ENCODE measurements around the gene MUTYH.
"Not testable (repeated sequence)": the region's sequence is repeated elsewhere in the genome, so short reads cannot be mapped to it uniquely, and the experiment has no call there.

The MUTYH gene

DNA sequence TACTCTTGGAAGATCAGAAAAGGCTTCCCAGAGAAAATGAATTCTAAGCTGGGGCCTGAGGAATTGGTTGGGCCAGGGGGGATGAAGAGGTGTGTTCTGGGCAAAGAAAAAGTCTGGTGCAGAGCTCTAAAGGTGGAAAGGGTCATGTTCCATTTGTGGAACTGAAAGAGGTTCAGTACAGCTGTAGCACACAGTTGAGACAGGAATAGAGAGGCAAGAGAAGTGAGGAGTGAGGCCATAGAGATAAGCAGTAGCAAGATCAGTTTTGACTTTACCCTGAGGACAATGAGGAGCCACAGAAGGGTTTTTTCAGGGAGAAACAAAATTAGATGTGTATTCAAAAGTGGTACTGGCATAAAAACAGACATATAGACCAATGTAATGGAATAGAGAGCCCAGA, 30.3 kb upstream of the MUTYH start:
- no peak overlapping the region for H3K23ac ChIP-seq (ENCODE audit: low read depth, low read length, poor library complexity)
- H3K14ac ChIP-seq (ENCODE audit: low read length): no peak overlapping the region
- no peak overlapping the region for H3K4me2 ChIP-seq (ENCODE audit: insufficient read depth, low read length, poor library complexity, severe bottlenecking)
- DNase-seq (ENCODE audit: low spot score): no peak
- H3K27ac ChIP-seq (replicated peaks; ENCODE audit: low read length): no peak overlapping the region
- no peaks in the 10 kb centered on the region for H3K27me3 ChIP-seq (ENCODE audit: control insufficient read depth in 3 of 3, insufficient read depth in 3 of 3, low read depth in 1 of 3, low read length in 3 of 3)
- H3K4ac ChIP-seq (ENCODE audit: low read length): no peak overlapping the region
- no peaks in the 10 kb centered on the region for H3K9me3 ChIP-seq (replicated peaks in 1 of 2; ENCODE audit: control insufficient read depth in 2 of 2, insufficient read depth in 1 of 2, low read depth in 1 of 2, low read length in 2 of 2)
- H3K9ac ChIP-seq (ENCODE audit: low read depth, low read length, poor library complexity): no peak overlapping the region
- H3K4me1 ChIP-seq (ENCODE audit: control insufficient read depth in 2 of 2, insufficient read depth in 1 of 2, low read depth in 1 of 2, low read length in 2 of 2): no peaks in the 10 kb centered on the region
- no peak overlapping the region for H2BK12ac ChIP-seq (ENCODE audit: low read length)
- H3K4me3 ChIP-seq (ENCODE audit: low read length in 2 of 2): no peak overlapping the region
- no peak overlapping the region for H2AK5ac ChIP-seq (ENCODE audit: low read depth, low read length)
- H3K36me3 ChIP-seq (replicated peaks in 1 of 2; ENCODE audit: control insufficient read depth in 2 of 2, insufficient read depth in 2 of 2, low read length in 2 of 2): no peaks in the 10 kb centered on the region
- no peak overlapping the region for H2BK5ac ChIP-seq (ENCODE audit: low read length)
- no peak overlapping the region for H4K8ac ChIP-seq (ENCODE audit: low read depth, low read length)
- H2AFZ ChIP-seq (ENCODE audit: low read length): no peak overlapping the region
- no peak overlapping the region for H2BK120ac ChIP-seq (ENCODE audit: low read depth, low read length)
- H4K91ac ChIP-seq (ENCODE audit: low read depth, low read length, poor library complexity): no peak overlapping the region
- no peak overlapping the region for H2BK15ac ChIP-seq (ENCODE audit: low read length)
- no peak overlapping the region for H3K18ac ChIP-seq (ENCODE audit: low read length)
- H3K79me1 ChIP-seq (ENCODE audit: low read depth, low read length): no peaks in the 10 kb centered on the region

DNA sequence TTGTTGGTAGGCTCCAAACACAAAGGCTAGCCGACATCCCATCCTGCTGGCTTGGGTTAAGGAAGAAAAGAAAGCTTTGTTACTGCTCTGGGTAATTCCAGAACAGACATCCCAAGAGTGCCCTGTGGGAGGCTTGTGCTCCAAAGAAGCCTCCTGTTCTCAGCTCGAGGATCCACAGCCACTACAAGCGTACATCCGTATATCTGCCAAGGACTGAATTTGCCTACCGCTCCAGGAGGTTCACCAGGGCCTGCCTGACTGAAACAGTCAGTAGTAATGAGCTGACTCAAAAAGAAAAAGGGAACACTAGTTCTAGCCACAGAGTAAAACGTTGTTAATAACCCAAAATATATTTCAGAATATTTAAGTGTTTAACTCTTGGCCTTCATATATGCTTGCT, 24.8 kb upstream of the MUTYH start:
- Histone ChIP-seq H3K4me2 (ENCODE audit: insufficient read depth, low read length, poor library complexity, severe bottlenecking) (no peak overlapping the region), H3K4ac (ENCODE audit: low read length) (no peak overlapping the region), H3K4me1 (ENCODE audit: control insufficient read depth in 2 of 2, insufficient read depth in 1 of 2, low read depth in 1 of 2, low read length in 2 of 2) (peaks cover 0 to 5% of the 10 kb centered on the region in 2 donors), H2AFZ (ENCODE audit: low read length) (peak overlapping the region; percentile 70), H3K23ac (ENCODE audit: low read depth, low read length, poor library complexity) (no peak overlapping the region), H3K9me3 (replicated peaks in 1 of 2; ENCODE audit: control insufficient read depth in 2 of 2, insufficient read depth in 1 of 2, low read depth in 1 of 2, low read length in 2 of 2) (peaks cover 0 to 3% of the 10 kb centered on the region in 2 donors), H3K79me1 (ENCODE audit: low read depth, low read length) (no peaks in the 10 kb centered on the region), H4K8ac (ENCODE audit: low read depth, low read length) (no peak overlapping the region), H3K14ac (ENCODE audit: low read length) (no peak overlapping the region), H3K18ac (ENCODE audit: low read length) (no peak overlapping the region), H3K27me3 (ENCODE audit: control insufficient read depth in 3 of 3, insufficient read depth in 3 of 3, low read depth in 1 of 3, low read length in 3 of 3) (peaks cover 0 to 16% (median 0%) of the 10 kb centered on the region in 3 experiments), H2BK120ac (ENCODE audit: low read depth, low read length) (no peak overlapping the region), H3K9ac (ENCODE audit: low read depth, low read length, poor library complexity) (no peak overlapping the region), H3K36me3 (replicated peaks in 1 of 2; ENCODE audit: control insufficient read depth in 2 of 2, insufficient read depth in 2 of 2, low read length in 2 of 2) (no peaks in the 10 kb centered on the region), H2BK15ac (ENCODE audit: low read length) (no peak overlapping the region), H2AK5ac (ENCODE audit: low read depth, low read length) (no peak overlapping the region), H2BK12ac (ENCODE audit: low read length) (no peak overlapping the region), H3K4me3 (ENCODE audit: low read length in 2 of 2) (no peak overlapping the region), H4K91ac (ENCODE audit: low read depth, low read length, poor library complexity) (no peak overlapping the region), H2BK5ac (ENCODE audit: low read length) (no peak overlapping the region), H3K27ac (replicated peaks; ENCODE audit: low read length) (no peak overlapping the region)
- DNase-seq (ENCODE audit: low spot score): no peak
- no CpG with 5 or more reads among the region's 6 CpGs for WGBS, 2 donors (ENCODE audit: extremely low coverage in 2 of 2, insufficient read length in 2 of 2, insufficient replicate concordance in 1 of 2)

DNA sequence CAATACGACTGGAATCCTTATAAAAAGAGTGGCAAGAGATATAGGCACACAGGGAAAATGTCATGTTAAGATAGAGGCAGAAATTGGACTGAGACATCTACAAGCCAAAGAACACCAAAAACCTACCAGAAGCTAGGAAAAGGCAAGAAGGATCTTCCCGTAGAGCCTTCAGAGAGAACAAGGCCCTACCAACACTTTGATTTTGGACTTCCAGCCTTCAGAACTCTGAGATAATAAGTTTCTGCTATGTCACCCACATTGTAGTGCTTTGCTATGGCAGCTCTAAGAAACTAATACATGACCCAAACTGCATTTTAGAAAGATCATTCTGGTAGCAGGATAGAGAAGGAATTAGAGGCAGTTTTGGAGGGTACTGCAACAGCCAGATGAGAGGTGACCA, 24.1 kb upstream of the MUTYH start:
- Histone ChIP-seq H3K4me3 (ENCODE audit: low read length in 2 of 2) (no peak overlapping the region), H3K9me3 (replicated peaks in 1 of 2; ENCODE audit: control insufficient read depth in 2 of 2, insufficient read depth in 1 of 2, low read depth in 1 of 2, low read length in 2 of 2) (peaks cover 0 to 3% of the 10 kb centered on the region in 2 donors), H3K27ac (replicated peaks; ENCODE audit: low read length) (no peak overlapping the region), H3K36me3 (replicated peaks in 1 of 2; ENCODE audit: control insufficient read depth in 2 of 2, insufficient read depth in 2 of 2, low read length in 2 of 2) (no peaks in the 10 kb centered on the region), H3K4me1 (ENCODE audit: control insufficient read depth in 2 of 2, insufficient read depth in 1 of 2, low read depth in 1 of 2, low read length in 2 of 2) (peaks cover 0 to 7% of the 10 kb centered on the region in 2 donors), H3K4me2 (ENCODE audit: insufficient read depth, low read length, poor library complexity, severe bottlenecking) (no peak overlapping the region), H2BK5ac (ENCODE audit: low read length) (no peak overlapping the region), H2BK120ac (ENCODE audit: low read depth, low read length) (no peak overlapping the region), H3K18ac (ENCODE audit: low read length) (no peak overlapping the region), H4K91ac (ENCODE audit: low read depth, low read length, poor library complexity) (no peak overlapping the region), H2BK12ac (ENCODE audit: low read length) (no peak overlapping the region), H3K4ac (ENCODE audit: low read length) (no peak overlapping the region), H2AK5ac (ENCODE audit: low read depth, low read length) (no peak overlapping the region), H3K27me3 (ENCODE audit: control insufficient read depth in 3 of 3, insufficient read depth in 3 of 3, low read depth in 1 of 3, low read length in 3 of 3) (peaks cover 0 to 16% (median 0%) of the 10 kb centered on the region in 3 experiments), H3K79me1 (ENCODE audit: low read depth, low read length) (no peaks in the 10 kb centered on the region), H3K14ac (ENCODE audit: low read length) (no peak overlapping the region), H4K8ac (ENCODE audit: low read depth, low read length) (no peak overlapping the region), H2BK15ac (ENCODE audit: low read length) (no peak overlapping the region), H2AFZ (ENCODE audit: low read length) (no peak overlapping the region), H3K9ac (ENCODE audit: low read depth, low read length, poor library complexity) (no peak overlapping the region), H3K23ac (ENCODE audit: low read depth, low read length, poor library complexity) (no peak overlapping the region)
- WGBS, 2 donors (ENCODE audit: extremely low coverage in 2 of 2, insufficient read length in 2 of 2, insufficient replicate concordance in 1 of 2): no CpG with 5 or more reads among the region's 2 CpGs
- no peak for DNase-seq (ENCODE audit: low spot score)

DNA sequence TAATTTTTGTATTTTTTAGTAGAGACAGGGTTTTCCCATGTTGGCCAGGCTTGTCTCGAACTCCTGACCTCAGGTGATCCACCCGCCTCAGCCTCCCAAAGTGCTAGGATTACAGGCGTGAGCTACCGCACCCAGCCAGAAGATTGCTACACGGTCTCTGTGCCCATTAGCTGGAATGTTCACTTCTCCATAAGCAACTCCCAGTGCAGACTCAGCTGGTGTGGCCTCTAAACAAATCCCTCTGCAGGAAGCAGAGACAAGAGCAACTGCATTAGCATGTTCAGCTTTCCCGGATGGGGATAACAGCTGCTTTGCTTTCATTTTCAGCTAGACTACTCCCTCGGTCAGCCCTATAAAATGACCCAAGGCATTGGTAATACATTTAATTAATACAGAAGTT, 20.7 kb upstream of the MUTYH start:
- not testable (repeated sequence) for H4K91ac ChIP-seq (ENCODE audit: low read depth, low read length, poor library complexity); H2AK5ac ChIP-seq (ENCODE audit: low read depth, low read length); H3K14ac ChIP-seq (ENCODE audit: low read length); H3K79me1 ChIP-seq (ENCODE audit: low read depth, low read length); H2BK5ac ChIP-seq (ENCODE audit: low read length); H3K9me3 ChIP-seq (replicated peaks in 1 of 2; ENCODE audit: control insufficient read depth in 2 of 2, insufficient read depth in 1 of 2, low read depth in 1 of 2, low read length in 2 of 2); H3K9ac ChIP-seq (ENCODE audit: low read depth, low read length, poor library complexity); H2BK12ac ChIP-seq (ENCODE audit: low read length); H3K4me3 ChIP-seq (ENCODE audit: low read length in 2 of 2); H4K8ac ChIP-seq (ENCODE audit: low read depth, low read length); H3K36me3 ChIP-seq (replicated peaks in 1 of 2; ENCODE audit: control insufficient read depth in 2 of 2, insufficient read depth in 2 of 2, low read length in 2 of 2); H3K23ac ChIP-seq (ENCODE audit: low read depth, low read length, poor library complexity); H3K4ac ChIP-seq (ENCODE audit: low read length); H3K27ac ChIP-seq (replicated peaks; ENCODE audit: low read length); H2BK120ac ChIP-seq (ENCODE audit: low read depth, low read length); H3K4me1 ChIP-seq (ENCODE audit: control insufficient read depth in 2 of 2, insufficient read depth in 1 of 2, low read depth in 1 of 2, low read length in 2 of 2); H3K4me2 ChIP-seq (ENCODE audit: insufficient read depth, low read length, poor library complexity, severe bottlenecking); H3K18ac ChIP-seq (ENCODE audit: low read length); H2BK15ac ChIP-seq (ENCODE audit: low read length); DNase-seq (ENCODE audit: low spot score)
- Histone ChIP-seq H3K27me3 (ENCODE audit: control insufficient read depth in 3 of 3, insufficient read depth in 3 of 3, low read depth in 1 of 3, low read length in 3 of 3) (peaks cover 0 to 16% (median 0%) of the 10 kb centered on the region in 3 experiments), H2AFZ (ENCODE audit: low read length) (peak overlapping the region; percentile 81)
- WGBS, 2 donors (ENCODE audit: extremely low coverage in 2 of 2, insufficient read length in 2 of 2, insufficient replicate concordance in 1 of 2): no CpG with 5 or more reads among the region's 7 CpGs

Data from neuronal stem cell (in vitro differentiated cells).